Measurements from ENCODE around the gene ARHGEF11.

The ARHGEF11 gene

GRCh38 chr1:157044326-157044725 lies 1.2 kb downstream of the ARHGEF11 start:
- no peak for DNase-seq

- DNase-seq: no peak
Observed at GRCh38 chr1:157043685-157044084, 1.9 kb downstream of the ARHGEF11 start.

- DNase-seq: no peak
Observed at GRCh38 chr1:157042846-157043245, 2.7 kb downstream of the ARHGEF11 start.

- no peak for DNase-seq
Observed at GRCh38 chr1:157040802-157041201, 4.7 kb downstream of the ARHGEF11 start.

GRCh38 chr1:157035121-157035520 lies 10.4 kb downstream of the ARHGEF11 start:
- DNase-seq: no peak

- no peak for DNase-seq
Observed at GRCh38 chr1:157034137-157034800, 11.3 kb downstream of the ARHGEF11 start.

- no peak for DNase-seq
Observed at GRCh38 chr1:157033357-157033876, 12.1 kb downstream of the ARHGEF11 start.

GRCh38 chr1:157032303-157032702 lies 13.2 kb downstream of the ARHGEF11 start:
- DNase-seq: no peak

GRCh38 chr1:157030728-157031127 lies 14.8 kb downstream of the ARHGEF11 start:
- no peak for DNase-seq

- no peak for DNase-seq
Observed at GRCh38 chr1:157028674-157029073, 16.9 kb downstream of the ARHGEF11 start.

GRCh38 chr1:157025856-157026255 lies 19.7 kb downstream of the ARHGEF11 start:
- no peak for DNase-seq

GRCh38 chr1:157025385-157025784 lies 20.2 kb downstream of the ARHGEF11 start:
- no peak for DNase-seq

GRCh38 chr1:157021688-157022087 lies 23.9 kb downstream of the ARHGEF11 start:
- DNase-seq: no peak

- no peak for DNase-seq
Observed at GRCh38 chr1:157019457-157019856, 26.1 kb downstream of the ARHGEF11 start.

GRCh38 chr1:157011845-157012244 lies 33.7 kb downstream of the ARHGEF11 start:
- no peak for DNase-seq

GRCh38 chr1:157008502-157008901 lies 37.0 kb downstream of the ARHGEF11 start:
- no peak for DNase-seq

GRCh38 chr1:157007306-157007705 lies 38.2 kb downstream of the ARHGEF11 start:
- DNase-seq: no peak

- DNase-seq: no peak
Observed at GRCh38 chr1:157006676-157007075, 38.9 kb downstream of the ARHGEF11 start.

- DNase-seq: no peak
Observed at GRCh38 chr1:157005965-157006364, 39.6 kb downstream of the ARHGEF11 start.

GRCh38 chr1:157004806-157005205 lies 40.7 kb downstream of the ARHGEF11 start:
- no peak for DNase-seq

- DNase-seq: no peak
Observed at GRCh38 chr1:157004327-157004726, 41.2 kb downstream of the ARHGEF11 start.

GRCh38 chr1:157001304-157001703 lies 44.2 kb downstream of the ARHGEF11 start:
- no peak for DNase-seq

- no peak for DNase-seq
Observed at GRCh38 chr1:157000686-157001085, 44.9 kb downstream of the ARHGEF11 start.

- DNase-seq: no peak
Observed at GRCh38 chr1:156999596-157000320, 45.8 kb downstream of the ARHGEF11 start.
